22Rv1 (cell line): Measurements from ENCODE around the gene FAM3A.

Experiments used
- H3K27ac ChIP-seq: fragments of 450-650 bp; 2 replicates; pipeline ENCODE4 v1.5.1; 2017
- ZFX ChIP-seq: fragments of 450-650 bp; IDR thresholded peaks from 2 replicates; pipeline ENCODE4 v1.6.1; 2017; ENCODE audit warnings: antibody characterized with exemption, borderline replicate concordance
- TF ChIP-seq, protein P1 (sequence below): fragments of 450-650 bp; IDR thresholded peaks from 2 replicates; pipeline ENCODE4 v1.5.1; 2017; ENCODE audit warnings: mild to moderate bottlenecking

The FAM3A gene

DNA sequence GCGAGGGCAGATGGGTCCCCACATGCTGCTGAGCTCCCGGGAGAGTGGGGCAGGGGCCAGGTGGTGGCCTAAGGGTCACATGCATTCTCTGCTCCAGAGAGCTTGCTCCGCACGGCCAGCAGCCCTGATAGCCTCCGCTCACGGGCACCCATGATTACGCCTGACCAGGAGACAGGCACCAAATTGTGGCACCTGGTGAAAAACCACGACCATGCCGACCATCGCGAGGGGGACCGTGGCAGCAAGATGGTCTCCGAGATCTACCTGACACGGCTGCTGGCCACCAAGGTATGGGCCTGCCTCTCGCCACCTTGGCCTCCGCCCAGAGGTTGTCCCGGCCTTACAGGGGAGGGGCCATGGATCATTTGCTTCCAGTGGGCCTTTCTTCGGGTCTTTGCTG lies 46.2 kb downstream of the FAM3A start:
- TF ChIP-seq ZFX = no peak
- TF ChIP-seq, protein P1, sequence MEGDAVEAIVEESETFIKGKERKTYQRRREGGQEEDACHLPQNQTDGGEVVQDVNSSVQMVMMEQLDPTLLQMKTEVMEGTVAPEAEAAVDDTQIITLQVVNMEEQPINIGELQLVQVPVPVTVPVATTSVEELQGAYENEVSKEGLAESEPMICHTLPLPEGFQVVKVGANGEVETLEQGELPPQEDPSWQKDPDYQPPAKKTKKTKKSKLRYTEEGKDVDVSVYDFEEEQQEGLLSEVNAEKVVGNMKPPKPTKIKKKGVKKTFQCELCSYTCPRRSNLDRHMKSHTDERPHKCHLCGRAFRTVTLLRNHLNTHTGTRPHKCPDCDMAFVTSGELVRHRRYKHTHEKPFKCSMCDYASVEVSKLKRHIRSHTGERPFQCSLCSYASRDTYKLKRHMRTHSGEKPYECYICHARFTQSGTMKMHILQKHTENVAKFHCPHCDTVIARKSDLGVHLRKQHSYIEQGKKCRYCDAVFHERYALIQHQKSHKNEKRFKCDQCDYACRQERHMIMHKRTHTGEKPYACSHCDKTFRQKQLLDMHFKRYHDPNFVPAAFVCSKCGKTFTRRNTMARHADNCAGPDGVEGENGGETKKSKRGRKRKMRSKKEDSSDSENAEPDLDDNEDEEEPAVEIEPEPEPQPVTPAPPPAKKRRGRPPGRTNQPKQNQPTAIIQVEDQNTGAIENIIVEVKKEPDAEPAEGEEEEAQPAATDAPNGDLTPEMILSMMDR = no peak

GRCh38 chrX:154469114-154469513 lies 46.9 kb downstream of the FAM3A start:
- TF ChIP-seq, protein P1 = no peak
- TF ChIP-seq ZFX = no peak
- no peak overlapping the region for H3K27ac ChIP-seq

More for the DNA sequence above, 46.2 kb downstream of the FAM3A start:
- no peak overlapping the region for H3K27ac ChIP-seq

- H3K27ac ChIP-seq = no peak overlapping the region
- TF ChIP-seq ZFX = no peak
- TF ChIP-seq, protein P1 = no peak
Observed at GRCh38 chrX:154468217-154468616, 47.8 kb downstream of the FAM3A start.

DNA sequence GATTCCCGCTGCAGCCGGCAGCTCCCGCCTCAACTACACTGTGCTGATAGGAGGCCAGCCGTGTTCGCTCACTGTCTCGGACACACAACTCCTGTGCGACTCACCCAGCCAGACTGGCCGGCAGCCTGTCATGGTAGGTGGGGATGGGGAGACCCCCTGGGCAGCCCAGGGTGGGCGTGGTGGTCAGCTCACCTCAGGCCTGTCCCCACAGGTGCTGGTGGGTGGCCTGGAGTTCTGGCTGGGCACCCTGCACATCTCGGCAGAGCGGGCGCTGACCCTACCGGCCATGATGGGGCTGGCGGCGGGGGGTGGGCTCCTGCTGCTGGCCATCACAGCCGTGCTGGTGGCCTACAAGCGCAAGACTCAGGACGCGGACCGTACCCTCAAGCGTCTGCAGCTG lies 48.5 kb downstream of the FAM3A start:
- TF ChIP-seq, protein P1 = no peak
- no peak for TF ChIP-seq ZFX
- no peak overlapping the region for H3K27ac ChIP-seq

GRCh38 chrX:154466907-154467306 lies 49.1 kb downstream of the FAM3A start:
- no peak overlapping the region for H3K27ac ChIP-seq
- TF ChIP-seq ZFX = no peak
- TF ChIP-seq, protein P1 = no peak

DNA sequence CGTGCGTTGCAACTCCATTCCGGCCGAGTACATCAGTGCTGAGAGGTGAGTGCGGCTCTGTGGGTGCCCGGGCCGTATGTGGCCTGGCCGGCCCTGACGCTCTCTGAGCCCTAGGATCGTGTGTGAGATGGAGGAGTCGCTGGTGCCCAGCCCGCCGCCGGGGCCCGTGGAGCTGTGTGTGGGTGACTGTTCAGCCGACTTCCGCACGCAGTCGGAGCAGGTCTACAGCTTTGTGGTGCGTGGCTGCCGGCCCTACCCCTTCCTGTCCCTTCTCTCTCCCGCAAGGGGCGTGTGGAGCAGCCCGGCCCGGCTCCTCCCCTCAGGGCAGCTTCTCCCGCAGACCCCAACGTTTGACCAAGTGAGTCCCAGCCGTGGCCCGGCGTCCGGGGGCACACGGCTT lies 50.0 kb downstream of the FAM3A start:
- TF ChIP-seq, protein P1 = no peak
- TF ChIP-seq ZFX = no peak
- no peak overlapping the region for H3K27ac ChIP-seq

DNA sequence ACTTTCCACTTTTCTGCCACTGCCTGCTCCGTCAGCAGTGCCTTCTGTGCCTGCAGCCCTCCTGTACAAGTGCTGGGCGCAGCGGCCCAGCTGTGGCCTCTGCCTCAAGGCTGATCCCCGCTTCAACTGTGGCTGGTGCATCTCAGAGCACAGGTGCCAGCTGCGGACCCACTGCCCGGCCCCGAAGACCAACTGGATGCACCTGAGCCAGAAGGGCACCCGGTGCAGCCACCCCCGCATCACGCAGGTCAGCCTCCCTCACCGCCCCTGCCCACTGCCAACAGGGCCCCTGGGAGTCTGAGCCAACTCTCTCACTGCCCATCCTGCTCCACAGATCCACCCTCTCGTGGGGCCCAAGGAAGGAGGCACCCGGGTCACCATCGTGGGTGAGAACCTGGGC lies 50.4 kb downstream of the FAM3A start:
- TF ChIP-seq, protein P1 = no peak
- no peak for TF ChIP-seq ZFX
- no peak overlapping the region for H3K27ac ChIP-seq
